Glomerular visceral epithelial cell (primary cell): ENCODE results near the gene CCM2.
"Not testable (repeated sequence)": the region's sequence is repeated elsewhere in the genome, so short reads cannot be mapped to it uniquely, and the experiment has no call there.

Experiments used
- DNase-seq: peaks from one replicate; pipeline ENCODE4 v3.0.0-alpha.2; 2016; ENCODE audit errors: extremely low spot score

The CCM2 gene

GRCh38 chr7:44999245-45000092 is 532 bp upstream of the CCM2 start:
- peak; percentile 99 for DNase-seq

GRCh38 chr7:45001138-45001694 is 1.2 kb downstream of the CCM2 start:
- peak; percentile 52 for DNase-seq

GRCh38 chr7:45001826-45002225 is 1.8 kb downstream of the CCM2 start:
- no peak for DNase-seq

- no peak for DNase-seq
These were observed 3.8 kb downstream of the CCM2 start for GRCh38 chr7:45003789-45004188.

GRCh38 chr7:45007106-45007505 is 7.1 kb downstream of the CCM2 start:
- no peak for DNase-seq

GRCh38 chr7:45007571-45008328 is 7.7 kb downstream of the CCM2 start:
- DNase-seq: no peak

GRCh38 chr7:45013465-45013967 is 13.5 kb downstream of the CCM2 start:
- no peak for DNase-seq

- no peak for DNase-seq
These were observed 15.3 kb downstream of the CCM2 start for GRCh38 chr7:45015313-45015712.

- DNase-seq: no peak
These were observed 17.3 kb downstream of the CCM2 start for GRCh38 chr7:45017253-45017652.

GRCh38 chr7:45020915-45021314 is 20.9 kb downstream of the CCM2 start:
- DNase-seq: no peak

- DNase-seq: peak; percentile 82
These were observed 21.7 kb downstream of the CCM2 start for GRCh38 chr7:45021604-45022296.

GRCh38 chr7:45024126-45024744 is 24.2 kb downstream of the CCM2 start:
- no peak for DNase-seq

- not testable (repeated sequence) for DNase-seq
These were observed 25.5 kb downstream of the CCM2 start for GRCh38 chr7:45025473-45025872.

GRCh38 chr7:45026013-45026412 is 26.0 kb downstream of the CCM2 start:
- DNase-seq: no peak

GRCh38 chr7:45026984-45027773 is 27.2 kb downstream of the CCM2 start:
- no peak for DNase-seq

- no peak for DNase-seq
These were observed 27.7 kb downstream of the CCM2 start for GRCh38 chr7:45027774-45028114.

- no peak for DNase-seq
These were observed 28.3 kb downstream of the CCM2 start for GRCh38 chr7:45028138-45028919.

- no peak for DNase-seq
These were observed 28.9 kb downstream of the CCM2 start for GRCh38 chr7:45028920-45029344.

- DNase-seq: no peak
These were observed 31.8 kb downstream of the CCM2 start for GRCh38 chr7:45031829-45032228.

GRCh38 chr7:45032421-45032820 is 32.4 kb downstream of the CCM2 start:
- no peak for DNase-seq
